ENCODE results near the gene RPS16.

The RPS16 gene

DNA sequence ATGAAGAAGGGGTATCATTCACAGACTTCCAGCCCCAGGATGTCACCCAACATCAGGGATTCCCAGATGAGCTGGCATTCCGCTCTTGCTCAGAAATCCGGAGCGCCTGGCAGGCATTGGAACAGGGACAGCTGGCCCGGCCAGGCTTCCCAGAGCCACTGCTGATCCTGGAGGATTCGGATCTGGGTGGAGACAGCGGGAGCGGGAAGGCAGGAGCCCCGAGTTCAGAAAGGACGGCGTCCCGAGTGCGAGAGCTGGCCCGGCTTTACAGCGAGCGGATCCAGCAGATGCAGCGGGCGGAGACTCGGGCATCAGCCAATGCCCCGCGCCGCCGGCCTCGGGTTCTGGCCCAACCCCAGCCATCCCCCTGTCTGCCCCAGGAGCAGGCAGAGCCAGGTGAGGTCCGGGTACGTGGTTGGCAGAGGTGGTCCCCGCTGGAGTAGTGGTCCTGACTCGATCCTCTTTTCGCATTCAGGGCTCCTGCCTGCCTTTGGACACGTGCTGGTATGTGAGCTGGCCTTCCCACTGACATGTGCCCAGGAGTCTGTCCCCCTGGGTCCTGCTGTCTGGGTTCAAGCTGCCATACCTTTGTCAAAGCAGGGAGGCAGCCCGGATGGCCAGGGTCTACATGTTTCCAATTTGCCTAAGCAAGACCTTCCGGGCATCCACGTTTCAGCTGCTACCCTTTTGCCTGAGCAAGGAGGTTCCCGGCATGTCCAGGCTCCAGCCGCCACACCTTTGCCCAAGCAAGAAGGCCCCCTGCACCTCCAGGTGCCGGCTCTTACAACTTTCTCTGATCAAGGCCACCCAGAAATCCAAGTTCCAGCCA lies 12.3 kb downstream of the RPS16 start:
- no peak for TF ChIP-seq CTCF (IDR thresholded peaks at IDR 0.05)
- peaks cover 0 to 14% (median 5%) of the 10 kb centered on the region in 4 donors for H3K4me1 ChIP-seq
- H3K9me3 ChIP-seq: no peaks in the 10 kb centered on the region
- H3K27ac ChIP-seq: no peak overlapping the region
- no peaks in the 10 kb centered on the region for H3K27me3 ChIP-seq
- DNase-seq: no peak
- peaks cover 59 to 68% (median 61%) of the 10 kb centered on the region in 3 donors for H3K36me3 ChIP-seq
- intact Hi-C loops (cut with DNase I; ENCODE audit: low total_unique reads): no loop called here
- H3K4me3 ChIP-seq: no peak overlapping the region

- no peaks in the 10 kb centered on the region for H3K27me3 ChIP-seq
- no peak for TF ChIP-seq CTCF (IDR thresholded peaks at IDR 0.05)
- peaks cover 69 to 82% (median 71%) of the 10 kb centered on the region in 3 donors for H3K36me3 ChIP-seq
- intact Hi-C loops (cut with DNase I; ENCODE audit: low total_unique reads): no loop called here
- H3K4me1 ChIP-seq: peaks cover 0 to under 1% (median 0%) of the 10 kb centered on the region in 4 donors
- DNase-seq: no peak
- no peak overlapping the region for H3K27ac ChIP-seq
- H3K9me3 ChIP-seq: no peaks in the 10 kb centered on the region
- no peak overlapping the region for H3K4me3 ChIP-seq
Measured at GRCh38 chr19:39422020-39422419, 13.7 kb downstream of the RPS16 start.

GRCh38 chr19:39420769-39421168 lies 15.0 kb downstream of the RPS16 start:
- Histone ChIP-seq H3K27ac (no peak overlapping the region), H3K4me1 (peaks cover 0 to 13% (median 11%) of the 10 kb centered on the region in 4 donors), H3K27me3 (no peaks in the 10 kb centered on the region), H3K36me3 (peaks cover 69 to 95% (median 80%) of the 10 kb centered on the region in 3 donors), H3K9me3 (no peaks in the 10 kb centered on the region), H3K4me3 (no peak overlapping the region)
- DNase-seq: no peak
- intact Hi-C loops (cut with DNase I; ENCODE audit: low total_unique reads): no loop called here
- TF ChIP-seq CTCF (IDR thresholded peaks at IDR 0.05): no peak

DNA sequence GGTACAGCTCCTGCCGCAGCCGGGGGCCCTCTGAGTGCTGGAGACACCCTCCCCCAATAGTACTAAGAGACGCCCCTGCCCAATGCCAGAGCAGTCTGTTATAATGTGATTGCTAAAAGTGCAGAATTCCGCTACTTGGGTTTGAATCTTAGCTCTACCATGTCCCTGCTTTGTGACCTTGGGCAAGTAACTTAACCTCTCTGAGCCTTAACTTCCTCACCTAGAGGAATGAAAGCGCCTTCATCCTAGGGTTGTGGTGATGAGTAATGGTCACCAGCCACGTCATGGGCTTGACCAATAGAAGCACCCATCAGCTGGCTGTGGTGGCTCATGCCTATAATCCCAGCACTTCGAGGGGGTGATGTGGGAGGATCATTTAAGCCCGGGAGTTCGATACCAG lies 16.7 kb downstream of the RPS16 start:
- Histone ChIP-seq H3K36me3 (peaks cover 63 to 83% (median 70%) of the 10 kb centered on the region in 3 donors), H3K9me3 (no peaks in the 10 kb centered on the region), H3K27me3 (no peaks in the 10 kb centered on the region), H3K4me1 (peaks cover 0 to 30% (median 27%) of the 10 kb centered on the region in 4 donors), H3K27ac (no peak overlapping the region), H3K4me3 (no peak overlapping the region)
- intact Hi-C loops (cut with DNase I; ENCODE audit: low total_unique reads): no loop called here
- TF ChIP-seq CTCF (IDR thresholded peaks at IDR 0.05): no peak
- DNase-seq: no peak

DNA sequence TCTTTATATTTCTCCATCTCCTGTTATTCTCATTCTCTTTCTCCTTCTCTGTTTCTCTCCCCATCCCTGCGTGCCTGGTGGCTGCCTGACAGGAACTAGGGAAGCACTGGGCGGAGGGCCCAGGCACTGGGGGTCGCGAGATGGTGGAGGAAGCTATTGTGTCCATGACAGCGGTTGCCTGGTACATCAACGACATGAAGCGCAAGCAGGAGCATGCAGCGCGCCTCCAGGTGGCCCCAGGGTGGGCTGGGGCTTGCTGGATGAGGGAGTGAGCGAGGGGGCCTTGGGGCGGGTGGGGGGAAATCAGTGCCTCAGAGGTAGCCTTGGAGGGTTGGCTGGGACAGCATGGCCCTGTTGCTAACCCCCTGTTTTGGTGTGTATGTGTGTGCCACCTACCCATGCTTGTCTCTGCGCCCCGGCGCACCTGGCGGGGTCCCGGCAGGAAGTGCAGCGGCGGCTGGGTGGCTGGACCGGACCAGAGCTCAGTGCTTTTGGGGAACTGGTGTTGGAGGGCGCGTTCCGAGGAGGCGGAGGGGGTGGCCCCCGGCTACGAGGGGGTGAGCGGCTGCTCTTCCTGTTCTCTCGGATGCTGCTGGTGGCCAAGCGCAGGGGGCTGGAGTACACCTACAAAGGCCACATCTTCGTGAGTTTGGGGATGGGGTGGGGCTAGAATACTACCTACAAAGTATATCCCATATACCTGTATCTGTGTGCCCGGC lies 18.1 kb downstream of the RPS16 start:
- Histone ChIP-seq H3K27ac (peak overlapping the region in 1 of 2 donors; percentile 100), H3K4me1 (peaks cover 0 to 31% (median 28%) of the 10 kb centered on the region in 4 donors), H3K4me3 (no peak overlapping the region), H3K36me3 (peaks cover 49 to 69% (median 57%) of the 10 kb centered on the region in 3 donors), H3K9me3 (no peaks in the 10 kb centered on the region), H3K27me3 (no peaks in the 10 kb centered on the region)
- DNase-seq: peak in 1 of 2 donors; percentile 65
- intact Hi-C loops (cut with DNase I; ENCODE audit: low total_unique reads): no loop called here
- TF ChIP-seq CTCF (IDR thresholded peaks at IDR 0.05): no peak

Measured in tibial artery (tissue), 4 donors.